Upper lobe of left lung (tissue), 4 donors: Measurements from ENCODE around the gene MAP2K6.

Experiments used
- EP300 ChIP-seq, 4 donors: sonication (generic); formaldehyde crosslinking; IDR thresholded peaks; one replicate each; pipeline ENCODE4 v1.5.1; 2017; ENCODE audit warnings: antibody characterized with exemption in 4 of 4, control low read depth in 2 of 4
- POLR2A ChIP-seq, 4 donors: fragments of 450-650 bp; IDR thresholded peaks; one replicate each; pipeline ENCODE4 v1.5.1; 2016 to 2017; ENCODE audit warnings: antibody characterized with exemption in 4 of 4, mild to moderate bottlenecking in 2 of 4
- POLR2AphosphoS5 ChIP-seq, 2 donors: sonication (generic); formaldehyde crosslinking; IDR thresholded peaks; one replicate each; pipeline ENCODE4 v1.5.1; 2017; ENCODE audit warnings: antibody characterized with exemption in 2 of 2
- TF ChIP-seq, protein P1 (sequence below), 6 experiments: fragments of 450-650 bp in 4 of 6; fragments of 200-600 bp in 2 of 6; sonication (generic) in 2 of 6; IDR thresholded peaks; one replicate each; pipeline ENCODE4 v1.5.1; 2016 to 2019; ENCODE audit warnings: antibody characterized with exemption in 6 of 6

- TF ChIP-seq POLR2AphosphoS5 (IDR thresholded peaks at IDR 0.05) (no peak), POLR2A (IDR thresholded peaks at IDR 0.05) (no peak), EP300 (IDR thresholded peaks at IDR 0.05) (no peak)
- TF ChIP-seq, protein P1, sequence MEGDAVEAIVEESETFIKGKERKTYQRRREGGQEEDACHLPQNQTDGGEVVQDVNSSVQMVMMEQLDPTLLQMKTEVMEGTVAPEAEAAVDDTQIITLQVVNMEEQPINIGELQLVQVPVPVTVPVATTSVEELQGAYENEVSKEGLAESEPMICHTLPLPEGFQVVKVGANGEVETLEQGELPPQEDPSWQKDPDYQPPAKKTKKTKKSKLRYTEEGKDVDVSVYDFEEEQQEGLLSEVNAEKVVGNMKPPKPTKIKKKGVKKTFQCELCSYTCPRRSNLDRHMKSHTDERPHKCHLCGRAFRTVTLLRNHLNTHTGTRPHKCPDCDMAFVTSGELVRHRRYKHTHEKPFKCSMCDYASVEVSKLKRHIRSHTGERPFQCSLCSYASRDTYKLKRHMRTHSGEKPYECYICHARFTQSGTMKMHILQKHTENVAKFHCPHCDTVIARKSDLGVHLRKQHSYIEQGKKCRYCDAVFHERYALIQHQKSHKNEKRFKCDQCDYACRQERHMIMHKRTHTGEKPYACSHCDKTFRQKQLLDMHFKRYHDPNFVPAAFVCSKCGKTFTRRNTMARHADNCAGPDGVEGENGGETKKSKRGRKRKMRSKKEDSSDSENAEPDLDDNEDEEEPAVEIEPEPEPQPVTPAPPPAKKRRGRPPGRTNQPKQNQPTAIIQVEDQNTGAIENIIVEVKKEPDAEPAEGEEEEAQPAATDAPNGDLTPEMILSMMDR (IDR thresholded peaks at IDR 0.05), result no peak
These were observed 35.6 kb downstream of the MAP2K6 start for GRCh38 chr17:69450131-69450530.
